IPS DF 6.9 (cell line): ENCODE results near the gene SUPT5H.
A peak's percentile ranks its signal among the peaks of the same experiment; 100 is the strongest.

Experiments used
- DNase-seq: peaks from one replicate; pipeline ENCODE4 v3.0.0-alpha.2; 2013; ENCODE audit warnings: low read depth, low spot score
- H3K27ac ChIP-seq: one replicate; pipeline ENCODE4 v1.5.1; 2013; ENCODE audit warnings: low read length, control low read depth
- H3K27me3 ChIP-seq: 2 replicates; pipeline ENCODE4 v1.6.1; 2013; ENCODE audit warnings: mild to moderate bottlenecking, low read length; ENCODE audit not compliant: control insufficient read depth, insufficient read depth
- H3K36me3 ChIP-seq: 2 replicates; pipeline ENCODE4 v1.6.1; 2013; ENCODE audit warnings: low read length; ENCODE audit not compliant: control insufficient read depth, insufficient read depth
- H3K4me1 ChIP-seq: 2 replicates; pipeline ENCODE4 v1.6.1; 2013; ENCODE audit warnings: low read length; ENCODE audit not compliant: control insufficient read depth, insufficient read depth
- H3K4me3 ChIP-seq: 2 replicates; pipeline ENCODE4 v1.5.1; 2013; ENCODE audit warnings: mild to moderate bottlenecking, low read length
- H3K9me3 ChIP-seq: 2 replicates; pipeline ENCODE4 v1.6.1; 2013; ENCODE audit warnings: low read length, inconsistent platforms; ENCODE audit not compliant: control insufficient read depth, insufficient read depth
- WGBS: extraction: QIAGEN DNeasy Blood & Tissue Kit; methylation state at CpG from one replicate; pipeline ENCODE4 v1.1.7; 2013; ENCODE audit warnings: mixed read lengths, missing lambda C conversion rate; ENCODE audit not compliant: insufficient read length, insufficient coverage; 5-methylcytosine and 5-hydroxymethylcytosine counted together

Gene SUPT5H

GRCh38 chr19:39428283-39429112 lies 16.9 kb upstream of the SUPT5H start:
- Histone ChIP-seq H3K27me3 (no peaks in the 10 kb centered on the region), H3K9me3 (no peaks in the 10 kb centered on the region), H3K4me3 (no peak overlapping the region), H3K4me1 (peaks cover 7% of the 10 kb centered on the region), H3K36me3 (peaks cover 26% of the 10 kb centered on the region), H3K27ac (peak overlapping the region; percentile 34)
- no CpG with 5 or more reads among the region's 23 CpGs for WGBS
- no peak for DNase-seq

- DNase-seq, result no peak
- H3K4me3 ChIP-seq, result no peak overlapping the region
- H3K9me3 ChIP-seq, result no peaks in the 10 kb centered on the region
- no peak overlapping the region for H3K27ac ChIP-seq
- peaks cover 20% of the 10 kb centered on the region for H3K36me3 ChIP-seq
- WGBS, result no CpG with 5 or more reads among the region's 25 CpGs
- H3K4me1 ChIP-seq, result peaks cover 7% of the 10 kb centered on the region
- no peaks in the 10 kb centered on the region for H3K27me3 ChIP-seq
Observed at GRCh38 chr19:39430675-39431593, 14.4 kb upstream of the SUPT5H start.

- Histone ChIP-seq H3K27me3 (no peaks in the 10 kb centered on the region), H3K36me3 (peaks cover 20% of the 10 kb centered on the region), H3K27ac (no peak overlapping the region), H3K9me3 (no peaks in the 10 kb centered on the region), H3K4me3 (no peak overlapping the region), H3K4me1 (peaks cover 6% of the 10 kb centered on the region)
- WGBS, result no CpG with 5 or more reads among the region's 8 CpGs
- no peak for DNase-seq
Observed at GRCh38 chr19:39432677-39433025, 12.7 kb upstream of the SUPT5H start.

DNA sequence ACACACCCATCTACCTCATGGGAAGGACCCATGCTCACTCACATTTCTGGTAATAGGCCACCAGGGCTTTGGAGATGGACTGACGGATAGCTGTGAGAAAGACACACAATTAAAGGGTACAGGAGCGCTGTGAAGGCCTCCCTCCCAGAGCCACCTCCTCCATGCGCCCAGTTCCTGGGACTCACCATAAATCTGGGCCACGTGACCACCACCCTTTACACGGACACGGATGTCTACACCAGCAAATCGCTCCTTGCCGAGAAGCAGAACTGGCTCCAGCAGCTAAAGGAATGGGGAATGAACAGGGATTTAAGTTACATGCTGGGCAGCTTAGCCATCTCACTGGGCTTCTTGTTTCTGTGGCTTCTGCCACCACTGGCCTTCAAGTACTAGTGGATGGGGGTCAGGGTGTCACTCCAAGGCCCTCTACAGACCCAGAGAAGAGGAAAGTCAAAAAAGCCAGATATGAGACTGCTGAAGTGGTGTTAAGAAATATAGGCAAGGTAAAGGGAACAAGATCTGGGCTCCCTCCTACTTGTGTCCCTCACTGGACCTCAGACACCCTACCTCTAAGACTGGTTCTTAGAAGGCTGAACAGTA lies 11.8 kb upstream of the SUPT5H start:
- DNase-seq, result no peak
- no CpG with 5 or more reads among the region's 8 CpGs for WGBS
- no peaks in the 10 kb centered on the region for H3K27me3 ChIP-seq
- H3K4me1 ChIP-seq, result peaks cover 7% of the 10 kb centered on the region
- no peak overlapping the region for H3K4me3 ChIP-seq
- no peak overlapping the region for H3K27ac ChIP-seq
- no peaks in the 10 kb centered on the region for H3K9me3 ChIP-seq
- peaks cover 20% of the 10 kb centered on the region for H3K36me3 ChIP-seq

- Histone ChIP-seq H3K36me3 (peaks cover 20% of the 10 kb centered on the region), H3K27me3 (no peaks in the 10 kb centered on the region), H3K4me3 (peak overlapping the region; percentile 65; the same call in 1 of the 2 replicates), H3K9me3 (no peaks in the 10 kb centered on the region), H3K4me1 (peaks cover 3% of the 10 kb centered on the region; the same call in 1 of the 2 replicates), H3K27ac (no peak overlapping the region)
- no CpG with 5 or more reads among the region's 10 CpGs for WGBS
- no peak for DNase-seq
Observed at GRCh38 chr19:39434123-39435076, 11.0 kb upstream of the SUPT5H start.

DNA sequence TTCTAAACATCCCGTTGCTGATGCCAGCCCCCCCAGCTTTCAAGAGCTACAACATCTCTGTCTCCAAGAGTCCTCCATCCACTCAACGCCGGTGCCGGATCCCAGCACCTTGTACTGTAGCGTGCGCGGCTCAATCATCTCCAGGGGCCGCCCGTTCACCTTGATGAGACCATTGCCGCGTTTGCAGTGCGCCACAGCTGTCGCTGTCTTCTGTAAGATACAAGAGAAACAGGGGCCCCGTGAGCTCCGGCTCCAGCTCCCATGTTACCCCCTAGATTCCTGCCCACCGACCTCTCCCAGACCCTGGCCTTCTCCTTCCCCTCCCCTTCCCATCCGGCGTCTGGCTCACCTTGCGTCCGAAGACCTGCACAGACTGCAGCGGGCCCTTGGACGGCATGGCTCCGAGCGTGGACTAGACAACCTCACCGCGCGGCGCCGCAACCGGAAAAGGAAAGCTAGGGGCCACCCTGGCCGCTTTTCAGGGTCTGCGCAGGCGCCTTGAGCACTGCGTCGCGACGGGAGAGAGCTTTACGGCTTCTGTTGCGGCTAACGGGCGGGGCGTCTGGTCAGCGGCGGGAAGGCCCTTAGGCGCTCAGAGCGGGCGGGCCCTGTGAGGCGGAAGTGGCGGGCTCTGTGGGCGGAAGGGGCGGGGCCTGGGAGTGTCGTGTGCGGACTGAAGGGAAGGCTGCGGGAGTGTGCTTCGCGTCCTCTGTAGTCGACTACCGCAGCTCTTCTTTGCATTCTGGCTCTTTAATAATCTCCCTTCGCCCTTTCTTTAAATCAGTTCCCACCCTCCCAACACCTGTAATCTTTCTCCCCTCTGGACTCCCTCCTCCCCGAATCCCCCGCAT lies 9.7 kb upstream of the SUPT5H start, which contains the start of gene RPS16:
Gene RPS16 (minus strand): TSS at position 451 of the 851 bp plus-strand sequence. CDS start 54 bp downstream, at position 397.
- peak within 1 kb of the TSS; percentile 65 for H3K4me3 ChIP-seq
- H3K4me1 ChIP-seq, result peaks cover 3% of the 10 kb centered on the region; the same call in 1 of the 2 replicates
- peaks cover 20% of the 10 kb centered on the region for H3K36me3 ChIP-seq
- no CpG with 5 or more reads among the region's 61 CpGs for WGBS
- no peaks in the 10 kb centered on the region for H3K9me3 ChIP-seq
- no peak for DNase-seq
- no peaks in the 10 kb centered on the region for H3K27me3 ChIP-seq
- H3K27ac ChIP-seq, result no peak within 1 kb of the TSS

DNA sequence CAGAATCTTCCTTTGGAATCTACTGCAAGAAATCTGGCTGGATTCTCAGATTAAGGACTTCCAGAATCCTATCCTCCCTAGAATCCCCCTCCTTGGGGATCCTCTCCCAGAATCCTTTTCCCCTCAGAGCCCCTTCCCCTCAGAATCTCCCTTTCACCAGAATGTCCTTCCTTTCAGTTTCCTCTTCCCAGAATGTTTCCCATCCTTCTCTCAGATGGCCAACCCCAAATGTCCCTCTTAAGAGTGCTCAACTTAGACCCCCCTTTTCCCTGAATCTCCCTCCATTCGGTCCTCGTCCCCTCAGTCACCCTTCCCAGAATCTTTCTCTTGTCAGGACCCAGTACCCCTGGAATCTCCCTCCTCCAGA lies 9.0 kb upstream of the SUPT5H start:
- no peak for DNase-seq
- Histone ChIP-seq H3K36me3 (peaks cover 20% of the 10 kb centered on the region), H3K27me3 (no peaks in the 10 kb centered on the region), H3K27ac (no peak overlapping the region), H3K4me1 (peaks cover 3% of the 10 kb centered on the region; the same call in 1 of the 2 replicates), H3K4me3 (peak overlapping the region; percentile 40; the same call in 1 of the 2 replicates), H3K9me3 (no peaks in the 10 kb centered on the region)
- WGBS, result no CpG with 5 or more reads among the region's 2 CpGs

GRCh38 chr19:39438270-39438934 lies 7.0 kb upstream of the SUPT5H start:
- WGBS, result no CpG with 5 or more reads among the region's 9 CpGs
- Histone ChIP-seq H3K9me3 (no peaks in the 10 kb centered on the region), H3K27me3 (no peaks in the 10 kb centered on the region), H3K4me1 (peaks cover 3% of the 10 kb centered on the region; the same call in 1 of the 2 replicates), H3K36me3 (peaks cover 9% of the 10 kb centered on the region), H3K4me3 (no peak overlapping the region), H3K27ac (no peak overlapping the region)
- DNase-seq, result no peak
